Measurements from ENCODE around the gene TRAPPC14.
"Not testable (repeated sequence)": the region's sequence is repeated elsewhere in the genome, so short reads cannot be mapped to it uniquely, and the experiment has no call there.

The TRAPPC14 gene

GRCh38 chr7:100154651-100155491, 3.7 kb downstream of the TRAPPC14 start:
- no peak for DNase-seq (ENCODE audit: low read depth in 3 of 3, low spot score in 1 of 3)

DNA sequence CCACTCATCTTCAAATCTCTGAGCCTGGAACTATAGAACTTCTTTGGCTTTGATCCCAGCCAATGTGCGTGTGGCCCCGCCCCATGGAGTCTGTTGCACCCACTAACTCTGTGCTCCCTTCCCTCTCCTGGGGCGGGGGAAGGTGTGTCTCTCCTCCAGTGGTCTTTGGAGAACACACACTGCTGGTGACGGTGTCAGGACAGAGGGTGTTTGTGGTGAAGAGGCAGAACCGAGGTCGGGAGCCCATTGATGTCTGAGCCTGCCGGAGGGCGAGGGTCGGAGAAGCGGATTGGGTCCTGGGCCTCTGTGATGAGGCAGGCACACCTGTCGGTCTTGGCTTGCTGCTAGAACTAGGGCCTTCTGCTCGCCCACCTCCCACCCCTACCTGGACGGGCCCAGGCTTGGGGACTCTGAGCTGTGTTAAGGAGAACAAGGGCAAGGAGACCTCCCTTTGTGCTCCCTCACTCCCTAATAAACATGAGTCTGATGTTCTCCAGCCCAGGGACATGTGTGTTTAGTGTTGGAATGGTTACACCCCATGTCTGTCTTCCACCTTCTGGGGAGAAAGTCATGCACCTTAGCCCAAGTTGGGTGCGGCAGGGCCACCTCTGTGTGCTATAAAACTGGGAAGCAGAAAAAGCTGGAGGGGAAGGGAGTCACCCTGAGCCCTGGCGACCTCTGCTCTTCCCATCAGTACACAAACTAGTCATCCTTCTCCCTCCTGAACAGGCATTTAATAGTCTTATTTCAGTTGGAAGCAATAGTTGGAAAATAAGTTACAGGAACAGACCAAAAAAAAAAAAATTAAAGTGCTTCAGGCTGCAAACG, 4.6 kb downstream of the TRAPPC14 start:
- DNase-seq (ENCODE audit: low read depth in 3 of 3, low spot score in 1 of 3), result no peak

DNA sequence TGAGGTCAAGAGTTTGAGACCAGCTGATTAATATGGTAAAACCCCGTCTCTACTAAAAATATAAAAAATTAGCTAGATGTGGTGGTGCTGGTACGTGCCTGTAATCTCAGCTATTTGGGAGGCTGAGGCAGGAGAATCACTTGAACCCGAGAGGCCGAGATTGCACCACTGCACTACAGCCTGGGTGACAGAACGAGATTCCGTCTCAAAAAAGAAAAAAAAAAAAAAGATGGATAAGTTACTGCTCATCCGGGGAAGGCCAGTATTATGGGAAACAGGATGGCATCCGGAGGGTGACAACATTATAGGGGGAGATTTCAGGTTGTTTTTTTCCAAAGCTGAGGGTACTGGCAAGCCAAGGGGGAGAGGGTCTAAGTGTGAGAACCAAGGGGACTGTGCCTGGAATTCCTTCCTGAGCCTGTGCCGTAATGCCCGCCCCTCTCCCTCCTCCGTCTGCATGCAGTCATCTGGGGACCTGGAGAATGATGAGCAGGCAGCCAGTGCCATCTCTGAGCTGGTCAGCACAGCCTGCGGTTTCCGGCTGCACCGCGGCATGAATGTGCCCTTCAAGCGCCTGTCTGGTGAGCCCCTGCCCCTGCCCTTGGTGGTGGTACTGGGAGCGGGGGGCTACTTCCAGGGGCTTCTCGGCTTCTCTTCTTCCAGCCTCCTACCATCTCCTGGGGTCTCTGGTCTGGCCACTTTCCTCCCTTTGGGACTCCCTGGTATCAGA, 5.4 kb downstream of the TRAPPC14 start:
- no peak for DNase-seq (ENCODE audit: low read depth in 3 of 3, low spot score in 1 of 3)

DNA sequence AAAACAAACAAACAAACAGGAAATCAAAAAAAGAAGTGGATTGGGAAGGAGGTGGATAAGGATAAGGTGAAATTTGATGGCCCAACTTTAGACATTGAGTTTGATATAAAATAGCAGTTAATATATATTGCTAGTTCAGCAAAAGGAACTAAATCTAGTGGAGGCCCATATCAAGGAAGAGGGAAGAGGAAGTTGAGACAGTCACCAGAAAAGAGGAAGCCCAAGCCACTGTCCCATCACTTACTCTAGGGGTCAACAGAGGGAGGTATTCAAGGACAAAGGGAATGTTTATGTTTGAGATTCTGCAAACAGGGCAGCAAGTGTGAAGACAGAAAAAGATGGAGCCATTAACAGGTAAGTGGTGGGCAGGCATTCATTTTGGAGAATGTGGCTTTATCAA, 6.1 kb downstream of the TRAPPC14 start:
- DNase-seq (ENCODE audit: low read depth in 3 of 3, low spot score in 1 of 3), result no peak

DNA sequence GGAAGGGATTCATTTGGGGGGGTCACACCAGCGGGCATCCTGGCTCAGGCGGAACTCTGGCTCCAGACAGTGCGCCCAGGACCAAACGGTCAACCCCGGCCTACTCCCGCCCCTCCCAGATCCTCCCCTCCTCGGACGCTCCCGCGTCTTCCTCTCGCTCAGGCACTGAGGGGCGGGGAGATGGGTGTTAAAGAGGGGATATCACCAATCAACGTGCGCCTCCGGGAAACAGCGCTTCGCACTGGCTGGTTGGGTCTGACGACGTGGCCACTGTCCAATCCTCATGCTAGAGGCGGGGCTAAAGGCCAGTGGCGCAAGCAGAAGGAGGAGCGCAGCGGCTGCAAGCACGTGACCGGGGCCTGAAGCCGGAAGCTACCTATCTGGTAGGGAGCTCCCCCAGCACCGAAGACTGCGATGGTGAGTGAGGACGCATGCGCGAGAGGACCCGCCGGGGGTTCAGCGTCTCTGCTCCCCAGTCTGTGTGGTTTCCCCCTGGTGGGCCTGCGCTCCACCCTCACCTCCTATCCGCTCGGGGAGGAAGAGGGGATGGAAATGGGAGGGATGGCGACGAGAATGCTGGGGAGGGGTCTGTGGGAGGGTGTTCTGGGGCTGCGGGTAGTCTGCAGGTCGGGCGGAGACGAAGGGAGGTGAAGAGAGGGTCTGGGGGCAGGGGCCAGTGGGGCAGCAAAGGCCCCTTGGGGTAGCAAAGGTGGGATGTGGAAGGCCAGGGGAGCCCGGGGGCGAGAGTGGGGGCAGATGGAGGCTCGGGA, 9.8 kb downstream of the TRAPPC14 start, which contains the start of gene LAMTOR4:
TSS of gene LAMTOR4 (plus strand) at position 360 of the 770 bp plus-strand sequence. CDS start at position 415, 55 bp downstream.
- DNase-seq (ENCODE audit: low read depth in 3 of 3, low spot score in 1 of 3), result peak; percentile 83 to 97 (median 95)

DNA sequence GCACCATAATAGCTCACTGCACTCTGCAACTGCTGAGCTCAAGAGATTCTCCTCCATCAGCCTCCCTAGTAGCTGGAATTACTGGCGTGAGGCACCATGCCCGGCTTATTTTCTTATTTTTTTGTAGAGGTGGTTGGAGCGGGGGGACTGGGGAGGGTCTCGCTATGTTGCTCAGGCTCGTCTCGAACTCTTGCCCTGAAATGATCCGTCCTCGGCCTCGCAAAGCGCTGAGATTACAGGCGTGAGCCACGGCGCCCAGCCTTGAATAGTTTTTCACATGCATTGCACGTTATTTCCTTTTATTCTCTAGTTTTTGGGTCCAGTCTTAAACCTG, 10.3 kb downstream of the TRAPPC14 start:
- DNase-seq (ENCODE audit: low read depth in 3 of 3, low spot score in 1 of 3), result no peak

DNA sequence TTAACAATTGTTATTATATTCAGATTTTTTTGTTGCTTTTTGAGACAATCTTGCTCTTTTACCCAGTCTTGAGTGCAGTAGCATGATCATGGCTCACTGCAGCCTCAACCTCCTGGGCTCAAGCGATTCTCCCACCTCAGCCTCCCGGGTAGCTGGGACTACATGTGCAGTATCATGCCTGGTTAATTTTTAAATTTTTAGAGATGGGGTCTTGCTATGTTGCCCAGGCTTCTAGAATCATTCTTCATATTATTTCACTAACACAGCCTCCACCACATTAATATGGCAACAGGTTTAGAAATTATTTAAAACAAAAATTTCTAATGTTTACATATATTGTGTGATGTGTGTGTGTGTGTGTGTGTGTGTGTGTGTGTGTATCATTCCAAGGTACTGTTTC, 11.2 kb downstream of the TRAPPC14 start:
- no peak for DNase-seq (ENCODE audit: low read depth in 3 of 3, low spot score in 1 of 3)

- not testable (repeated sequence) for DNase-seq (ENCODE audit: low read depth in 3 of 3, low spot score in 1 of 3)
Observed at GRCh38 chr7:100146350-100146749, 12.2 kb downstream of the TRAPPC14 start.

DNA sequence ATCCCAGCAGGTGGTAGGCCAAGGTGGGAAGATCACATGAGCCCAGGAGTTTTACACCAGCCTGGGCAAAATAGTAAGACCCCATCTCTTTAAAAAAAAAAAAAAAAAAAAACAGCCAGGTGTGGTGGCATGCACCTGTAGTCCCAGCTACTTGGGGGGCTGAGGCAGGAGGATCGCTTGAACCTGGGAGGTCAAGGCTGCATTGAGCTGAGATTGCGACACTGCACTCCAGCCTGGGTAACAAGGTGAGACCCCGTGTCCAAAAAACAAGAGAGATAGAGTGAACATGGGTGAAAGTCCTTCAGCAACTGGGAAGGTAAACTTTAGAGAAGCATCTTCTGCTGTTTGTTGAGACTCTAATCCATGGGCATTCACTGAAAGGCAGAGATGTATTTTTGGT, 16.1 kb downstream of the TRAPPC14 start:
- DNase-seq (ENCODE audit: low read depth in 3 of 3, low spot score in 1 of 3), result no peak

- DNase-seq (ENCODE audit: low read depth in 3 of 3, low spot score in 1 of 3), result no peak
Observed at GRCh38 chr7:100141555-100141949, 17.0 kb downstream of the TRAPPC14 start.

GRCh38 chr7:100137851-100138760, 20.4 kb downstream of the TRAPPC14 start:
- DNase-seq (ENCODE audit: low read depth in 3 of 3, low spot score in 1 of 3), result no peak

DNA sequence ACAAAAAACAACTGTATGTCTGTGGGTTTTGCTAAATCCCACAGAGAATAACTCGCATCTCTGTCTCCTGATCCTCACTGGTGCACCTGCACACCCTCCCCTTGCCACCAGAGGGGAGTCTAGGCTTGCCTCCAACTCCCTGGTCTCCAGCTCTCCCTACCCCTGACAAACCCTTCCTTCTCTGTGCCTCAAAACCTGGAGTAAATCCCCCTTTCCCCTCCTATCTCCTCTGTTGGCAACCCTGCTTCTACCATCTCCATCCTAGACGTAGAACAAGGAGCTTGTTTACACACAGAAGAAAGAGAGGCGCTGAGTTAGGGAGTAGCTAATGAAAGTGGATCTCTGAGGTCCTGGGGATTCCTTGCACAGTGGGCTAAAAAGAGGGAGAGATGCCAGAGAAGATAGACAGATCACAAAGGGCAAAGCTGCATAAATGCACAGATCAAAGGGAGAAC, 25.8 kb downstream of the TRAPPC14 start:
- DNase-seq (ENCODE audit: low read depth in 3 of 3, low spot score in 1 of 3), result peak; percentile 27 to 45 (median 43)

GRCh38 chr7:100132126-100132525, 26.4 kb downstream of the TRAPPC14 start:
- DNase-seq (ENCODE audit: low read depth in 3 of 3, low spot score in 1 of 3), result no peak

DNA sequence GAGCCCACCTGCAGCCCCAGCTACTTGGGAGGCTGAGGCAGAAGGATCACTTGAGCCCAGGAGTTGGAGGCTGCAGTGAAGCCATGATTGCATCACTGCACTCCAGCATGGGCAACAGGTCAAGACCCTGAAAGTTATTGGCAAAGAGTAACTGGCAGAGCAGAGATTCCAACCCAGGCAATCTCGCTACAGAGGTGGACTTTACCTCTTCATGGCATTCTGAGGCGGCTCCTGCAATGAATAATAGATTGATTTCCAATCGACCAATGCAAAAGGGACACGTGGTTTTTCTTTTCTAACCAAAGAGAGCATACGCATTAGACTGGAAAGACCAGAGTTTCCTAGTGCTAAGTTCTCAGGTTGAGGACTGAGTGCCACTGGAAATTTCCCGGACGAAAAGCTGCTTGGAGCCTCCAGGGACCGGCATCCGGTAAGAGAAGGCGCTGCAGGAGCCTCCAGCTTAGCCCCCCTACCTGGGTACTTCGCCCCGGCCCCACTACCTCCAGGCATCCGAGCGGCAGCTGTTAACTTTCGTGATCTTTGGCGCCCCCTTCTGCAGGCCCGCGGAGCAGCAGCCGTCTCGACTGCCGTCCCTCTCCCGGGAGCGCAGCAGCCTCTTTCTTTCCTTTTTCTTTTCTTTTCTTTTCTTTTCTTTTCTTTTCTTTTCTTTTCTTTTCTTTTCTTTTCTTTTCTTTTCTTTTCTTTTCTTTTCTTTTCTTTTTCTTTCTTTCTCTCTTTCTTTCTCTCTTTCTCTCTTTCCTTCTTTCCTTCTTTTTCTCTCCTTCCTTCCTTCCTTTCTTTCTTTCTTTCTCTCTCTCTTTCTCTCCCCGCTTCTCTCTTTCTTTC, 27.7 kb downstream of the TRAPPC14 start:
- DNase-seq (ENCODE audit: low read depth in 3 of 3, low spot score in 1 of 3), result peak; percentile 51 to 78 (median 74)

DNA sequence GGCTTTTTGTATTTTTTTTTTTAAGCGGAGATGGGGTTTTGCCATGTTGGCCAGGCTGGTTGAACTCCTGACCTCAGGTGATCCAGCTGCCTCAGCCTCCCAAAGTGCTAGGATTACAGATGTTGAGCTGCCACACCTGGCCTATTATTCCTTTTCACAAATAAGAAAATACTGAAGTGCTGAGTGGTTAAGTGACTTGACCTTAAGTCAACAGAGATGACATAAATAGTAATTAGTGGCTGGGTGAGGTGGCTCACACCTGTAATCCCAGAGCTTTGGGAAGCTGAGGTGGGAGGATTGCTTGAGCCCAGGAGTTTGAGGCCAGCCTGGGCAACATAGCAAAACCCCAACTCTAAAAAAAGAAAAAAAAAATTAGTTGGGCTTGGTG, 28.3 kb downstream of the TRAPPC14 start:
- not testable (repeated sequence) for DNase-seq (ENCODE audit: low read depth in 3 of 3, low spot score in 1 of 3)

DNA sequence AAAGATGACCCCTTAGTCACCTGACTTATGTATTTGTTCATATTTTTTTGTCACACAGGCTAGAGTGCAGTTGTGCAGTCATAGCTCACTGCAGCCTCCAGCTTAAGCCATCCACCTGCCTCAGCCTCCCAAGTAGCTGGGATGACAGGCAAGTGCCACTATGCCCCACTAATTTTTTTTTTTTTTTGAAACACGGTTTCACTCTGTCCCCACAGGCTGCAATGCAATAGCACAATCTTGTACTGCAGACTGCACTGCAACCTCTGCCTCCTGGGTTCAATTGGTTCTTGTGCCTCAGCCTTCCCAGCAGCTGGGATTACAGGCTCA, 29.9 kb downstream of the TRAPPC14 start:
- DNase-seq (ENCODE audit: low read depth in 3 of 3, low spot score in 1 of 3), result no peak

GRCh38 chr7:100127866-100128636, 30.5 kb downstream of the TRAPPC14 start:
- DNase-seq (ENCODE audit: low read depth in 3 of 3, low spot score in 1 of 3), result peak in 1 of 3 donors; percentile 9

Measured in stimulated activated CD4-positive, alpha-beta T cell treated with anti-CD3 and anti-CD28 coated beads, TNF-alpha, amount 100 ng/mL, for 1 hour (primary cell).